Activated CD4-positive, alpha-beta T cell treated with anti-CD3 and anti-CD28 coated beads, Interleukin-2, amount 50 U/mL, for 1 hour (primary cell): ENCODE measurements around the gene INKA1.
"Not testable (repeated sequence)": the region's sequence is repeated elsewhere in the genome, so short reads cannot be mapped to it uniquely, and the experiment has no call there.

Experiments
- DNase-seq: peaks from one replicate; pipeline ENCODE4 v3.0.0-alpha.2; 2020

Gene INKA1

DNA sequence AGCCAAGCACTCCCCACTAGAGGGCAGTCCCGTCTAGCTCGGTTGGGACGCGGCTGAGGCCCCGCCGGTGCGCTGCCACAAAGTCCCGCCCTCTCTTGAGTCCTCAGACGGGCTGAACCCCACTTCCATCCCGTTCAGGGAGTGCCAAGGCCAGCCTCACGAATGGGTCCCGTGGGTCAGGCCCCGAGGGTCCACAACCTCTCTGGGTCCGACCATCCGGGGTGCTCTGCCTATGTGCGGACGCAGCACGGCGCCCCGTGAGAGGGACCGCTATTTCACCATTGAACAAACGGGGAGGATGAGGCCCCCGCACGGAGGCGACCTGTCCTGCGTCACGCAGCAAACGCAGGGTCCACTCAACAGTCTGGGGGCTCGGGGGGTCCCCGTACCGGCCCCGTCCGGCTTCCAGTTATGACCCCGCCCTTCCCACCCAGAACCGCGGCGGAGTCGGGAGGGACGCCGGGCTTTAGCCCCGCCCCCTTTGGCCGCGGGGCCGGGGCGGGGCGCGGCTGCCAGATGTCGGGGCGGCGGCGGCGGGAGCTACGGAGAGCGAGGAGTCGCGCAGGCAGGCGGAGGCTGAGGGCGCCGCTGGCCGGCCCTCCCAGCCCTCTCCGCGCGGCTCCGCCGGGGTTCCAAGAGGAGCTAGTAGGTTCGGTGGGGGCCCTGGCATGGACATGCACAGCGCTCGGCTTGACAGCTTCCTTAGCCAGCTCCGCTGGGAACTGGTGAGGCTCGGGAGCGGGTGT is at the start of gene INKA1:
Gene INKA1, plus strand, starts transcription at position 543 of the 746 bp plus-strand sequence. Its CDS starts 132 bp downstream, at position 675.
- peak; percentile 87 for DNase-seq

- no peak for DNase-seq
Observed at GRCh38 chr3:49754536-49754935, 48.5 kb upstream of the INKA1 start.

DNA sequence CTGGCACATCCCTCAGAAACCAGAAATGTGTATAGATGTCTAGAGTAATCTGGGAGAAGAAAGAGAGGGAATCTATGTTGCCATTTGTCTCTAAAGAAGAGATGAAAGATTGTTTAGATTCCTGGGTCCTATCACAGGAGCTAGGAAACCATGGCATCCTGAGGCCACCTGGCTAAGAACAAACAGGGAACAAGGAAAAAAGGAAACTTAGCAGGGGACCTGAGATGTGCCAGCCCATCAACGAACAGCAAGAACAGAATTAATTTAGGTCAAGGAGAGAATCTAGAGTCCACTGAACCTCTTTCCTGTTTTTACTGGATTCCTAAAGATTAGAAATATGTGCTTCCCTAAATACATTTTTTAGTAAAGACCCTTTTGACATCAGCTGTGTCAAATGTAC is 47.0 kb upstream of the INKA1 start:
- no peak for DNase-seq

DNA sequence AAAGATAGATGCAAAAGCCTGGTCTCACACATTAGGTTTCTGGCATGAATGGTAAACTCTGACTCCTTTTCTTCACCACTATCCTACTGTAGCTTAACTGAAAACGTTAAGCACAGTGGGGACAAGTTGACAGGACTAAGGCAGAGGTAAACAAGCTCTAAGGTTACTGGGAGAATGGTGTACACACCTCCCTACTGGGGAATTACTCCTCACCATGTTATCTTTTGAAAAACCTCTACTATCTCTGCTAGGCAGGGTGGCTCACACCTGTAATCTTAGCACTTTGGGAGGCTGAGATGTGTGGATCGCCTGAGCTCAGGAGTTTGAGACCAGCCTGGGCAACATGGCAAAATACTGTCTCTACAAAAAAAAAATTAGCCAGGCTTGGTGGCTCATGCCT is 45.9 kb upstream of the INKA1 start:
- no peak for DNase-seq

DNA sequence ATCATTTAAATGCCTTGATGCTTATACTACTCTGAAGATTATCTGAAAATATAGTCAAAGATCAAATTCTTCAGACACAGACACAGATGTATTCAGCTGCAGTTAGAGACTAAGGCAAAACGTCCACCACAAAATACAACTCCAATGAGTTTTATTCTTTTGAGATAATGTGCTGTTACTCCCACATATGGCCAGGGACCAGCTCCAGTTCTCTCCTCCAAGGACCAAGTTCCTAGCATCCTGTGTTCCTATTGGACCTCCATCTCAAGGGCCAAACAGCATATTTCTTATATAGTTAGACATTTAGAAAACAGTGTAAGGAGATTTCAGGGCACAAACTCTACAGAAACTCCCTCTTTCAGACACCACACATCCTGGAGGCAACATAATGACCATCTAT is 43.8 kb upstream of the INKA1 start:
- no peak for DNase-seq

GRCh38 chr3:49761661-49762060 is 41.4 kb upstream of the INKA1 start:
- DNase-seq = no peak

DNA sequence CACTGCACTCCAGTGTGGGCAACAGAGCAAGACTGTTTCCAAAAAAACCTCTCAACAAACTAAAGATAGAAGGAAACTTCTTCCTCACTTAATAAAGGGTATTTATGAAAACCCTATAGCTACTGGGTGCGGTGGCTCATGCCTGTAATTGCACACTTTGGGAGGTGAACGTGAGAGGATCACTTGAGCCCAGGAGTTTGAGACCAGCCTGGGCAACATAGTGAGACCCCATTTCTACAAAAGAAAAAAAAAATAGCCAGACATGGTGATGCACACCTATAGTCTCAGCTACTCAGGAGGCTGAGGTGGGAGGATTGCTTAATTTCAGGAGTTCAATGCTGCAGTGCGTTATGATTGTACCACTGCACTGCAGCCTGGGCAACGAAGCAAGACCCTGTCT is 39.1 kb upstream of the INKA1 start:
- no peak for DNase-seq

- DNase-seq = no peak
Observed at GRCh38 chr3:49769286-49769915, 33.7 kb upstream of the INKA1 start.

- no peak for DNase-seq
Observed at GRCh38 chr3:49769926-49770325, 33.1 kb upstream of the INKA1 start.

DNA sequence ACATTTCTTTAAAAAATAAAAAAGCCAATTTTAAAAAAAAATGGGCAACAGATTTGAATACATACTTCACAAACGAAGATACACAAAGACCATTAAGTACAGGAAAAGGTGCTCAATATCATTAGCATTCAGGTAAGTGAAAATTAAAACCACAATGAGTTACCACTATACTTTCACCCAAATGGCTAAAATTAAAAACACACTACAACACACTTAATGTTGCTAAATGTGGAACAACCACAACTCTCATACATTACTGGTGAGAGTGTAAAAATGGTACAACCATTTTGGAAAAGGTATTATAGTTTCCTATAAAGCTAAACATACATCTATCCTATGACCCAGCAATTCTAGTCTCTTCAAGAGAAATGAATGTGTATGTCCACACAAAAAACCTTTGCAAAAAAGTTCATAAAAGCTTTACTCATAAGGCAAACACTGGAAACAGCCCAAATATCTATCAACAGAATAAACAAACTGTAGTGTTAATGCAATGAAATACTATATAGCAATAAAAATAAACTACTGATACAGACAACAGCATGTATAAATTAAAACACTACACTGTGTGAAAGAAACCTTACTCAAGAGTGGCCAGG is 31.6 kb upstream of the INKA1 start:
- no peak for DNase-seq

GRCh38 chr3:49772703-49773102 is 30.4 kb upstream of the INKA1 start:
- no peak for DNase-seq

DNA sequence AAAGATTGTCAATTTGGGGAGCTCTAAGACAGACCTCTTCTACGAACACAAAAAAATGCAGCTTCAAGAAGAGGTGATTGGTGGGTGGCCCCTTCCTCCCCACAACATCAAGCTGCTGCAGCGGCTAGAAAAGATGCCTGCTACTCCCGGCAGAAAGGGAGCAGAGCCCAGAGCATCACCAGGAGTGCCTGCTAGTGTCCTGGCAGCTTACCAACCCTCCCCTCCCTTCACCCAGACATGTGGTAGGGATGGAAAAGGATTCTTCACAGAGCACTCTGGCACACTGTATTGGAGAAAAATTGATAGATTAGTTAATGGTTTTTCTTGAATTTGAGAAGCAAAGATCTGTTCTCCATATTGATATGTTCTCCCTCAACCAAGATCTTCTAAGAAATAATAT is 27.5 kb upstream of the INKA1 start:
- no peak for DNase-seq

DNA sequence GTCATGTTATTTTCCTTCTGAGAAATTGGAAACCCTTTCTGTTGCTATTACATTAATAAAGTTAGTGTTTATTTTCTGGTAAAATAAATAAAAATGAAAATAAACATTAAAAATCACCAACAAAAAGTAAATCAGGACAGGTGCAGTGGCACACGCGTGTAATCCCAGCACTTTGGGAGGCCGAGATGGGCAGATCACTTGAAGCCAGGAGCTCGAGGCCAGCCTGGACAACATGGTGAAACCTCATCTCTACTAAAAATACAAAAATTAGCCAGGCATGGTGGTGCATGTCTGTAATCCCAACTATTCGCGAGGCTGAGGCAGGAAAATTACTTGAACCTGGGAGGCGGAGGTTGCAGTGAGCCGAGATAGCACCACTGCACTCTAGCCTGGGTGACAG is 27.0 kb upstream of the INKA1 start:
- not testable (repeated sequence) for DNase-seq

DNA sequence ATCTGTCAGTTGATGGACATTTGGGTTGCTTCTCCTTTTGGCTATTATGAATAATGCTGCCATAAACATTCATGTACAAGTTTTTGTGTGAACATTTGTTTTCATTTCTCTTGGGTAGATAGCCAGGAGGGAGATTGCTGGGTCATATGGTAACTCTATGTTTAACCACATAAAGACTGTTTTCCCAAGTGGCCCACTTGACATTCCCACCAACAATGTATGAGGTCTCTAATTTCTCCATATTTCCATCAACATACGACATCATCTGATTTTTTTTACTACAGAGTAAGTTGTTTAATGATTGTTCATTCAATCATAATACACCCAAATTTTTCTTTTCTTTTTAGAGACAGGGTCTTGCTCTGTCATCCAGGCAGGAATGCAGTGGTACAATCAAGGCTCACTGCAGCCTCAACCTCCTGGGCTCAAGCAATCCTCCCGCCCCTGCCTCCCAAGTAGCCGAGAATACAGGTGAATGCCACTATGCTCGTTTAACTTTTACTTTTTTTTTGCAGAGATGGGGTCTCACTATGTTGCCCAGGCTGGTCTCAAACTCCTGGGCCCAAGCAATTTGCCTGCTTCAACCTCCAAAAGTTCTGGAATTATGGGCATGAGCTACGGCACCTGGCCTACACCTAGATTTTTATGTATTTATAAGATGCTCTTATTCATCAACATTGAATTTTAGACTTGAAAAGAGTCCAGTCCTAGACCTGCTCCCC is 23.5 kb upstream of the INKA1 start:
- no peak for DNase-seq

DNA sequence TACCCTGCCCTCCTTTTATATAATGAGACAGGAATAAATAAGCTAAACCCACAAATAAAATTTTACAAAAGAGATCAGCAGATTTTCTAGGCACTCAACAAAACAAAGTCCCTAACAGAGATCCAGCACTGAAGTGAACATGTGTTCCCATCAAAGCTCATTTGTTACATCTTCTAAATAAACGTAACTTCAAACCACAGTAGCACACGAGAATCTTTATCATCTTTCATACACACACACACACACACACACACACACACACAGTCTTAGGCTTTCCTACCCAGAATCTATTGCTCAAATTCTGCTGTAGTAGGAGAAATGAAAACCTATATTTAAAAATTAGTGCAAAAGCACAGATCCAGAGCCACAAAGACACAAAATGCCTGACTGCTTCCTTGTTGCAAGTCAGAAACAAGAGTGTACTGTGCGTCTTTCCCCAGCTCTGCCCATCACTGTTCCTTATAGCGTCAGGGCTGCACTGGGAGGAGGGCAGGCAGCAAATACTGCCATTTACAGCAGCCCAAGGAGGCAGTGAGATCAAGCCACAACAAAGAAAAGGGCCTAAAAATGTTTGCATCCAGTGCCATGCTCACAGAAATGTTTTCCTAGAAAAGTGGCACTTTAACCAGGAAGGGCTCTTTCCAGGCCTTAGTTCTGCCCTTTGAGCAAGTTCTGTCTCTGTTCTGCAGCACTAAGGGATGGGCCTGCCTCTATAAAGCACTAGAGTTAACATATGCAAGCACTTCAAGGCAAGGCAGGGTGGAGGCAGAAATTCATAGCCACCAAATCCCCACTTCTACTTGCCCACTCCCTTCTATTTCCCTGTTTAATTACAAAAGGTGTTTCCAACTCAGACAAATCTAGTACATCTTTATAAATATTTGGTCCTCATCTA is 22.7 kb upstream of the INKA1 start:
- no peak for DNase-seq

- not testable (repeated sequence) for DNase-seq
Observed at GRCh38 chr3:49780975-49781365, 22.1 kb upstream of the INKA1 start.

DNA sequence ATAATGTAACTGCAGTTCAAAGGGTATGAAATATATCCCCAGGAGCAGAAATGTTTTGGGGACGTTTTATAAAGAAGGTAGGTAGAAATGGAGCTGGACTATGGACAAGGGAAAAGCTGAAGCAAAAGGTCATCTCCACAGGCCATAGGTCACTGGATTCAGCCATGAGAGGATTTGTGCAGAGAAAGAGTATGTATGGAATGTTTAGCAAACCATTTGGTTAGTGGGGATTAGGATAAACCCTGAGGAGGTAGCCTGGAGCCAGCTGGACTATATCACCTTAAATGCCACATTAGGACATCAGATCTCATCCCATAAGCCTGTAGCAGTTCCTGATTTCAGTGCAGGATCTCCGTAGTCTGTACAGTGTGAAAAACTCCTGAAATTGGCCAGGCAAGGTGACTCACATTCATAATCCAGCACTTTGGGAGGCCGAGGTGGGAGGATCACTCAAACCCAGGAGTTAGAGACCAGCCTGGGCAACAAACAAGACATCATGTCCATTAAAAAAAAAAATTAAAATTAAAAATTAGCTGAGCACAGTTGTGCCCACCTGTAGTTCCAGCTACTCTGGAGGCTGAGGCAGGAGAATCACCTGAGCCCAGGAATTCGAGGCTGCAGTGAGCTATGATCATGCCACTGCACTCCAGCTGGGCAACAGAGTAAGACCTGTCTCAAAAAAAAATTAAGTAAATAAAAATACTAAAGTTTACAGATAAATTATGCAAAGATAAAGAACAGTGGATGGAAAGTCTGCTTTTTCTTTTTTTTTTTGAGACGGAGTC is 21.5 kb upstream of the INKA1 start:
- DNase-seq = no peak

GRCh38 chr3:49782277-49782676 is 20.8 kb upstream of the INKA1 start:
- DNase-seq = not testable (repeated sequence)

- peak; percentile 14 for DNase-seq
Observed at GRCh38 chr3:49785565-49786356, 17.3 kb upstream of the INKA1 start.

GRCh38 chr3:49786357-49787181 is 16.5 kb upstream of the INKA1 start, which contains the start of gene IP6K1:
TSS of gene IP6K1 (minus strand) at chr3:49786542. CDS start at chr3:49748040, 38,502 bp downstream.
- DNase-seq = peak; percentile 99
